ENCODE results near the gene GALR1. TPM values are rescaled to one million over a fixed set of nuclear protein-coding genes. Genes with fewer than 3 reads are reported as not detected.
A peak's percentile ranks its signal among the peaks of the same experiment; 100 is the strongest.
"Not testable (repeated sequence)": the region's sequence is repeated elsewhere in the genome, so short reads cannot be mapped to it uniquely, and the experiment has no call there.

The GALR1 gene
- under 0.01 TPM for total RNA-seq

GRCh38 chr18:77249569-77250500 is at the start of gene GALR1:
GALR1 (plus strand) TSS chr18:77249848; CDS start chr18:77250549, 701 bp downstream.
- DNase-seq (ENCODE audit: low spot score in 2 of 2) = peak in 1 of 2 donors; percentile 16
- no peak for FAIRE-seq

- DNase-seq (ENCODE audit: low spot score in 2 of 2) = no peak
- no peak for FAIRE-seq
Measured at GRCh38 chr18:77201506-77201905, 48.1 kb upstream of the GALR1 start.

- DNase-seq (ENCODE audit: low spot score in 2 of 2) (no peak), FAIRE-seq (no peak)
Measured at GRCh38 chr18:77202329-77202728, 47.3 kb upstream of the GALR1 start.

- FAIRE-seq (no peak), DNase-seq (ENCODE audit: low spot score in 2 of 2) (no peak)
Measured at GRCh38 chr18:77203071-77203470, 46.6 kb upstream of the GALR1 start.

- no peak for FAIRE-seq
- DNase-seq (ENCODE audit: low spot score in 2 of 2) = no peak
Measured at GRCh38 chr18:77203851-77204250, 45.8 kb upstream of the GALR1 start.

- DNase-seq (ENCODE audit: low spot score in 2 of 2) (no peak), FAIRE-seq (no peak)
Measured at GRCh38 chr18:77205769-77206168, 43.9 kb upstream of the GALR1 start.

- DNase-seq (ENCODE audit: low spot score in 2 of 2) (no peak), FAIRE-seq (no peak)
Measured at GRCh38 chr18:77206676-77207374, 42.8 kb upstream of the GALR1 start.

- DNase-seq (ENCODE audit: low spot score in 2 of 2) = peak; percentile 32 to 52
Measured at GRCh38 chr18:77207540-77207939, 42.1 kb upstream of the GALR1 start.

GRCh38 chr18:77208964-77209363 is 40.7 kb upstream of the GALR1 start:
- no peak for FAIRE-seq
- DNase-seq (ENCODE audit: low spot score in 2 of 2) = no peak

More at GRCh38 chr18:77207540-77207939, 42.1 kb upstream of the GALR1 start:
- no peak for FAIRE-seq

- FAIRE-seq = no peak
- no peak for DNase-seq (ENCODE audit: low spot score in 2 of 2)
Measured at GRCh38 chr18:77209587-77209986, 40.1 kb upstream of the GALR1 start.

- FAIRE-seq = no peak
- DNase-seq (ENCODE audit: low spot score in 2 of 2) = no peak
Measured at GRCh38 chr18:77210249-77210648, 39.4 kb upstream of the GALR1 start.

GRCh38 chr18:77218642-77219041 is 31.0 kb upstream of the GALR1 start:
- FAIRE-seq (no peak), DNase-seq (ENCODE audit: low spot score in 2 of 2) (no peak)

- no peak for FAIRE-seq
- DNase-seq (ENCODE audit: low spot score in 2 of 2) = no peak
Measured at GRCh38 chr18:77220726-77221125, 28.9 kb upstream of the GALR1 start.

GRCh38 chr18:77222464-77222863 is 27.2 kb upstream of the GALR1 start:
- FAIRE-seq (no peak), DNase-seq (ENCODE audit: low spot score in 2 of 2) (no peak)

GRCh38 chr18:77223221-77223639 is 26.4 kb upstream of the GALR1 start:
- DNase-seq (ENCODE audit: low spot score in 2 of 2) (no peak), FAIRE-seq (no peak)

GRCh38 chr18:77223653-77224052 is 26.0 kb upstream of the GALR1 start:
- FAIRE-seq = no peak
- no peak for DNase-seq (ENCODE audit: low spot score in 2 of 2)

- no peak for DNase-seq (ENCODE audit: low spot score in 2 of 2)
- no peak for FAIRE-seq
Measured at GRCh38 chr18:77230645-77231044, 19.0 kb upstream of the GALR1 start.

- DNase-seq (ENCODE audit: low spot score in 2 of 2) (no peak), FAIRE-seq (no peak)
Measured at GRCh38 chr18:77234504-77235365, 14.9 kb upstream of the GALR1 start.

GRCh38 chr18:77239285-77239684 is 10.4 kb upstream of the GALR1 start:
- not testable (repeated sequence) for DNase-seq (ENCODE audit: low spot score in 2 of 2); FAIRE-seq

GRCh38 chr18:77248873-77249568 is 627 bp upstream of the GALR1 start:
- DNase-seq (ENCODE audit: low spot score in 2 of 2) (no peak), FAIRE-seq (no peak)
